Central memory CD4-positive, alpha-beta T cell (primary cell): Measurements from ENCODE around the gene CEMIP.

Source experiments
- DNase-seq: peaks from one replicate; pipeline ENCODE4 v3.0.0; 2022

CEMIP gene

GRCh38 chr15:80823995-80824394 is 44.8 kb downstream of the CEMIP start:
- no peak for DNase-seq

GRCh38 chr15:80825361-80826030 is 46.3 kb downstream of the CEMIP start:
- DNase-seq: no peak

DNA sequence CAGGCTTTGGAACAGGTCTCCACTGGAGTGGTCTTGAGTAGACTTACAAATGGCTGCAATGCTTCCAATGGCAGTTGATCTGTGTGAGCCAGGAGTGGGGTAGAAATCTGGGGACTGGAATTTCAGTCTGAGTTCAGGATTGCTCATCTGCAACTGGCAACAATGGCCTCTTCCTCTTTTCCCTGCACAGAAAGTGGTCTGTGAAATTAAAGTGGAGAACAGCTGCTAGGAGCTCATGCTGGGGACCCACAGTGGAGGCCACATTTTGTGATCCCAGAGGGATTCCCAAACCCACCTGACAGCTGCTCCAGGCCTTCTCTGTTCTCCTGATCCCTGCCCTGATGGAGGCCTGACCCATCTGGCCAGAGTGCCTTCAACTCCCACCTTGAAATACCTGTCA is 49.6 kb downstream of the CEMIP start:
- no peak for DNase-seq

- DNase-seq: no peak
Observed at GRCh38 chr15:80830677-80831076, 51.5 kb downstream of the CEMIP start.

GRCh38 chr15:80831192-80831591 is 52.0 kb downstream of the CEMIP start:
- no peak for DNase-seq

GRCh38 chr15:80831606-80832224 is 52.5 kb downstream of the CEMIP start:
- DNase-seq: no peak

- no peak for DNase-seq
Observed at GRCh38 chr15:80832686-80833085, 53.5 kb downstream of the CEMIP start.

GRCh38 chr15:80834402-80834801 is 55.2 kb downstream of the CEMIP start:
- DNase-seq: no peak

DNA sequence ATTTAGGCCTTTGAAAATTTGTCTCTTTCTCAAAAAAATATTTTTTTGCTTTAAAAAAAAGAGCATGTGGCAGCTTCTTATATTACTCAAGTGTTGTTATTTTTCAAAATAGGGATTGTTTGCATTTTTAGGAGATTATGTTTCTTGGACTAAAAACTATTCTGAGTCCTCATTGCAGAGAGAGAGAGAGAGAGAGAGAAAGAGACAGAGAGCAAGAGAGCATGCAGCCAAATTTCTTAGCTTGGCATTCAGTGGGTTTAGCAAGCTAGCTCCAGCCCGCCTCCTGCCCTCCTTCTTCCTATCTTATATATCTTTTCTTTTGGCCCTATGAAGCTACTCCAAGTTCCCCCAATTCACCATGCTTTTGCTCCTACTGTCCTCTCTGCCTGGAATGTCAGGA is 55.7 kb downstream of the CEMIP start:
- no peak for DNase-seq

DNA sequence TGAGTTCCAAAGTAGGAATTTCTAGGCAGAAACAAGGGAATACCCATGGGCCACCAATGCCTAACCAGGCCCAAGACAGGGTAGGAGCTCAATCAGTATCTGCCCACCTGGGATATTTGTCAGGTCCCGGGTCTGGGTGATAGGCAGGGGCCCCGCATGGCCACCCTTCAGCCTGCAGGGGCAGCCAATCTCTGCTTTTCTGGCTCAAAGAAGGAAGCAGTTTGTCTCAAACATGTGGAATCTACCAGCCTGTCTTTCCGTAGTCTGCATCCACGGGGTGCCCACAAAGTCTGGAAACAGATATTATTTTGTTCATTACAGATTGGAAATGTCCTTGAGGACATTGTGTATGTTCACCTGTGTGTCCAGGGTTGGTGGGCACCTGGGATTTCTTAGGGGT is 56.2 kb downstream of the CEMIP start:
- DNase-seq: no peak

- DNase-seq: no peak
Observed at GRCh38 chr15:80836223-80836622, 57.1 kb downstream of the CEMIP start.

DNA sequence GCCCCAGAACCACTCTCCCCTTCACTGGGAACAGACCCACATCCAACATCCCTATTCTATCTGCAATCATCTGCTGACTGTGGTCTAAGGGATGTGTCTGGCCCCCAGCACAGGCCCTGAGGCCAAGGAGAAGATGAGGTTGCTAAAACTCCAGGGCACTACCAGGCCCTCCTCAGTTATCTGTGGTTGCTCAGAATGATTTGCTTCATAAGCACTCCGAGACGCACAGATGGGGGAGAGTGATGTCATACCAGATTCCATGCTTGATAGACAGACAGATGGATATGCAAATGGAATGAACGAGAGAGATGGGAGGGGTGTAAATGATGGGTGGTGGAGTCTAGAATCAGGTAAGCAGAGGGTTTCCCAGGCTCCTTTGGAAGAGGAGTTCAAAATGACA is 57.8 kb downstream of the CEMIP start:
- DNase-seq: no peak

- DNase-seq: no peak
Observed at GRCh38 chr15:80838012-80838411, 58.8 kb downstream of the CEMIP start.

- DNase-seq: no peak
Observed at GRCh38 chr15:80838666-80839065, 59.5 kb downstream of the CEMIP start.

GRCh38 chr15:80839764-80840130 is 60.6 kb downstream of the CEMIP start:
- DNase-seq: no peak

DNA sequence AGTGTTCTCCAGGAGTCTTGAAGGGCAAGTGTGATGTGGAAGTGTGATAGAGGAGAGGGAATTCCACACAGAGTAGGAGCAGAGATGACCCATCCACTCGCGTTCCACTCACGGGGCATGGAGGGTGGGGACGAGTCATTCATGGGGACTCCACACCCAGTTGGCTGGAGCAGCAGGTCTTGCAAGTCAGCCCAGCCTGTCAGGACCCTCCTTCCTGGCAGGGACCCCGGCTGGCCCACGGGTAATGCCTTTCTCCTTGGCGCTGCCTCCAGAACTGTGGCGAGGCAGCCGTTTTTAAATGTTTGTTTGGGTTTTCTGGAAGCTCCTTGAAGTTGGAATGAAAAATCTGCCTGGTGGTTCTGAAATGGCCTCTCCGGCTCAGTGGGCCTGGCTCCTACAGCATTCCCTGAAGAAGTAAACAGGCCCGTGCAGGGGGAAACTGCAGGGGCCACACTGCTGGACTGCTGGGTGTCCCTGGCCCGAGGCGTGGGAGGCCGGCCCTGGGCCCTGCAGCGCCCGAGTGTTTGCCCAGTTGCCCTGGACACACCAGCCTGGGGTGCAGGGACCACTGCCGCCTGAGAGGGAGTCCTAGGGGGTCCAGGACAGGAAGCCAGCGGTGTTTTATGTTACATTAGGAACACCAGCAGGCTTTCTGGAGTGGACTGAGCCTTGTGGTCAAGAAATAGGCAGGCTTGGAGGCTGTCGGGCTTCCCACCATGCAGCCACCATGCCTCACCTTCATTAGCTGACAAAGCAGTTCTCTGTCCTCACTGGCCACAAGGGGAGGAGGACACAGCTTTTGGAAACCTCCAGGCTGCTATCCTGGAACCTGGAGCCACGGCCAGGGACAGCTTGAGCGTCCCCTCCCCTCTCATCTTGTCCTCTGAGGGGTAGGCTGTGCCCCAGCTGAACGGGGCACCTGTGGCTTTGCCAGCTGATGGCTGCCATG is 61.3 kb downstream of the CEMIP start:
- DNase-seq: no peak

DNA sequence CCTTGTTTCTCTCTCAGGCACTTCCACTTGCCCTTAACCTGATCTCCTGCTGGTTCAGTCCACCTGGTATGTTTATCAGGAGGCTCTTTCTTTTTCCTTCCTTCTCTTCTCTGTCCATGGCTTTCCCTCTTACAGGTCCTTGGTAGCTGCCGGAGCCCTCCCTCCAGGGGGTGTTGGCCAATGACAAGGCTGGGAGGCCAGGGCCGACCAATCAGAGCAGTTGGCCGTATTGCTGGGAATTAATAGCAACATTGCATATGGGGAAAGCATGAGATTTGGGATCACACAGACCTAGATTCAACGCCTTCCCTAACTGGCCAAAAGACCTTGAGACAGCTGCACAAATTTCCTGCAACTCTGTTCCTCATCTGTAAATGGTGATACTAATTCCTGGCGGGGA is 62.4 kb downstream of the CEMIP start:
- DNase-seq: no peak

DNA sequence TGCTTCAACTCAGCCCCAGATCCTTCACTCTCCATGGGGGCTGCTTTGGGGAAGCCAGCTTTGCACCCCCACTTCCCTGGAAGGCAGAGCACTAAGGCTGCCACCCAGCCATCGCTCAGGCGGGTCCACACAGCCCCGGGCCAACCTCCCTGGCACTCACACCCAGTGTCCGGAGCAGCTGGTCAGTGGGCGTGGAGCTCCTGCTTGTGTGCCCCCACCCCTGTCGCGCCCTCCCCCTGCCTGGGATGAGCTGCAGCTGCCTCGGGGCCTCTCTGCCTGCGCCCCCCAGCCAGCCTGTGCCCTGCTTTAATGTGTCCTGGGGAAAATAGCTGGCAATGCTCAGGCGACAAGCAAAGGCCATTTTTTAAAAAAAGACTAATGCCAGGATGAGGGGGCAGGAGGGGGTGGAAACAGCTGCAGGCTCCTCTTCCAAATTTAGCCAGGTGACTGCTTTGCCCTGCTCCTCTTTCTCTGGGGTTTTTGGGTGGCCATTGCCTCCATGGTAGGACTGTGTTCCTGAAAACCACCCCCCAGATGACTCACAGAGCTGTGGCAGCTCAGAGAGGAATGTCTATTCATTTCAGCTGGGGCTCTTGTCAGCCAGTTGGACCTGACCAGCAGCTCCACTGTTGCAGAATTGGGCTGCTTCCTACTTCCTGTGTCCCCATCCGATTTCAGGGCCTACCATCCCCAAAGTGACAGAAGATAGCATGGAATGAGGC is 65.0 kb downstream of the CEMIP start:
- DNase-seq: no peak

DNA sequence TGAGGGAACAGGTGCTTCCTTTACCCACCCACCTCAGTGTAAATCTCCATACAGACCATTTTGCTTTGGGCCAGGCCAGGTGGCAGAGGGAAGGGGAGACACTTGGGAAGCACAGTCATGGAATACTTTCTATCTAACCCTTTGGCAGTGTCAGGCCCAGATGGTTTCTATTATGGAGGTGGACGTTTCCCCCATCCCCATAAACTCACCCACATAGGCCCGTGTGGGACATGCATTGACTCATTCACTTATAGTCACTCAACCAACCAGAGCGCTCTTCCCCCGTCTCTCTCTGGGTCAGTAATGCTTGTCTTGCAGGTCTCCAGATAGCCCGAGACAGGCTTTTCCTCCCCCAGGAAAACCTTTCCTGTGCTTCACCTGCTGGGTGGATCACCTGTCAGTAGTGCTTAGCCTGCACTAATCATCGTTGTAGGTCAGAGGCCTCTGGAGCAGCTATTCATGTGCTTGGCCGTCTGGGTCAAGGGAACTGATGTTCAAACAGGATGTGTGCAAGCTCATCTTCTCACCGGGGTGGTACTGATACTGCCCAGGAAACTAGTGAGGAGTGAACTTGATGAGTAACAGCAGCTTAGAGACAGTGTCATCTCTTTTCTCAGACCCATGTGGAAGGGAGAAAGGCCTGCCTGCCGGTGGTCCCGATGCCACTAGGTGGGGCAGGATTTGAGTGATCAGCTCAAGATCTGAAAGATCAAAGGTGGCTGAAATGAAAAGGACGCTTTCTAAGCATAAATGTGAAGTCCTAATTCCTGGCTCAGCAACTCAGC is 67.1 kb downstream of the CEMIP start:
- no peak for DNase-seq

DNA sequence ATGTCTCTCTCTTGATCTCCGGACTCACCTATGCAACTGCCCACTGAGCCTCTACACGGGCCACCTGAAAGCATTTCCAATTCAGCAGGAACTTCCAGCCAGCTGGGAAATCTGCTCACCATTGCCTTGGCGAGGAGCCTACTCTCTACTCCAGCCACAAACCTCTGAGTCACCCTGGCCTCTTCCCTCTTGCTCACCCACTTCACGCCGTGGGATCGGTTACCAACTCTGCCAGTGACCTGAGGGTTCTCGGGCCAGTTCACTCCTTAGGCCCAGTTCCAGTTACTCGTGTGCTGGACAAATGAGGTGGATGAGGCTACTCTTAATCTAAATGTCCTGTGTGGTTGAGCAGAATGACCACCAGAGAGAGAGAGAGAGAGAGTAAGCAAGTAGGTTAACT is 70.1 kb downstream of the CEMIP start:
- DNase-seq: no peak

- no peak for DNase-seq
Observed at GRCh38 chr15:80850941-80851451, 71.8 kb downstream of the CEMIP start.

- no peak for DNase-seq
Observed at GRCh38 chr15:80852676-80853075, 73.5 kb downstream of the CEMIP start.
